ENCODE results near the gene LSM3.

The LSM3 gene

DNA sequence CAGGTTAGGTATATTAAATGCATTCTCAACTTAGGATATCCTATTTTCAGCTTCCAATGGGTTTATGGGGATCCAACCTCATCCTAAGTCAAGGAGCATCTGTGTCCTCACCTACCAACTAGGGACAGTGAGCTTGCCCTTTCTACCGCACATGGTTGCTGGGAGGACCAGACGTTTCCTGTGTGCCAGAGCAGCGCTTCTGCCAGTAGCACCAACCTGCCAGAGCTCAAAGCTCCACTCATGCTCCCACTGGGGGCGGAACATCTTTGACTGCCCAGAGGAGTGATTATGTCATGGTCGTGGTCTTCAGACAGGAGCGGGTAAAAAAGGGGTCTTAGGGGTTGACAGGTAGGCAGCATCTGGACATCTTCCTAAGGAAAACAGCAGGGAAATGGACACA is 25.0 kb upstream of the LSM3 start:
- TF ChIP-seq CTCF (IDR thresholded peaks at IDR 0.05) (no peak), ZFX (IDR thresholded peaks at IDR 0.05; ENCODE audit: borderline replicate concordance) (no peak)
- H3K27ac ChIP-seq = no peak overlapping the region

GRCh38 chr3:14154276-14154675 is 24.3 kb upstream of the LSM3 start:
- no peak overlapping the region for H3K27ac ChIP-seq
- TF ChIP-seq ZFX (IDR thresholded peaks at IDR 0.05; ENCODE audit: borderline replicate concordance) = no peak
- TF ChIP-seq CTCF (IDR thresholded peaks at IDR 0.05) = no peak

DNA sequence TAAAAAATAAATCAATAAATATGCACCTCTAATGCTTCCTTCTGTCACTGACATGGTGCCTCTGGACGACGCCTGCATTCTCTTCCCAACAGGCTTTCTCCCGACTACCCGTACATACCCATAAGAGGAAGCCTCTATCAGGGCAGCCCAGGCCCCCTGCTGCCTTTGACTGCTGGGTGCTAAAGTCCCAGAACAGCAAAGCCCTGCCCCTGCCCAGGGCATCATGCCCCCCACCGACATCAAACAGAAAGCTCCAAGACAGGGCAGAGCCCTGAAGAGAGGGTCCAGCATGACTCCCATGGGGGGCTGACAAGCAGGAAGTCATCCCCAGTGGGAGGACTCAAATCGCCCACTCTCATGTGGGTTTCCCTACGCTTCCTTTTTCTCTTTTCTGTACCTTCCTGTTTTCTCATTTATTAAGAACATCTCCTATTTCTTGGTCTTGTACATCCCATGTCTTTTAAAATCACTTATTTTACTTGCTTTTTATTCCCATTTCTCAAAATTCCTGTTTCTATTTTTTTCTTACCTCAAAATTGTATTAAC is 23.6 kb upstream of the LSM3 start:
- TF ChIP-seq ZFX (IDR thresholded peaks at IDR 0.05; ENCODE audit: borderline replicate concordance) (no peak), CTCF (IDR thresholded peaks at IDR 0.05) (no peak)
- H3K27ac ChIP-seq = no peak overlapping the region

- no peak overlapping the region for H3K27ac ChIP-seq
- TF ChIP-seq ZFX (IDR thresholded peaks at IDR 0.05; ENCODE audit: borderline replicate concordance) = no peak
- no peak for TF ChIP-seq CTCF (IDR thresholded peaks at IDR 0.05)
Observed at GRCh38 chr3:14156201-14156600, 22.4 kb upstream of the LSM3 start.

GRCh38 chr3:14156843-14157561 is 21.6 kb upstream of the LSM3 start:
- TF ChIP-seq ZFX (IDR thresholded peaks at IDR 0.05; ENCODE audit: borderline replicate concordance) = no peak
- TF ChIP-seq CTCF (IDR thresholded peaks at IDR 0.05) = no peak
- no peak overlapping the region for H3K27ac ChIP-seq

- H3K27ac ChIP-seq = no peak overlapping the region
- no peak for TF ChIP-seq ZFX (IDR thresholded peaks at IDR 0.05; ENCODE audit: borderline replicate concordance)
- no peak for TF ChIP-seq CTCF (IDR thresholded peaks at IDR 0.05)
Observed at GRCh38 chr3:14157951-14158350, 20.7 kb upstream of the LSM3 start.

DNA sequence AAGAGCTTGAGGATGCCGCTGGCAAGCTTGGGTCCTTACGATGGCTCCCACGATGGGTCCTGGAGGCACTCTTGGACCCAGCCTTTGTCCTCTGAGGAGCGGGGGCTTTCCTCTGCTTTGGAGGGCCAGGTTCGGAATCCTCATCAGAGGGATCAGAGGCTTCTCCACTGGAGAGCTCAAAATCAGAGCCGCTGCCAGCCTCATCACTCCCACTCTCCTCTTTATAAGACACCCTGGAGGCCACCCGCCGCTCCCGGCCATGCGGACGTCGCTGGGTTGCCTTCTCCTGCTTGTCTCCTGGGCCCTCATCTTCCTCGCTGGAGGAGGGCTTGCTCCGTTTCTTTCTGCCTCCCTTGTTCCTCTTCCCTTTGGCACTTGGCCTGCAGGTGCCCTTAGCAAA is 20.2 kb upstream of the LSM3 start:
- TF ChIP-seq CTCF (IDR thresholded peaks at IDR 0.05) = no peak
- no peak for TF ChIP-seq ZFX (IDR thresholded peaks at IDR 0.05; ENCODE audit: borderline replicate concordance)
- H3K27ac ChIP-seq = no peak overlapping the region

Measured in 22Rv1 (cell line).